HG02678 (cell line): Measurements from ENCODE around the gene LCNL1.
"Not testable (repeated sequence)": the region's sequence is repeated elsewhere in the genome, so short reads cannot be mapped to it uniquely, and the experiment has no call there.

ENCODE experiments used
- ATAC-seq: cut with Tn5 transposase; IDR thresholded peaks from one replicate; pipeline ENCODE4 v1.9.1; 2021; ENCODE audit warnings: mild to moderate bottlenecking, moderate library complexity; ENCODE audit not compliant: unreplicated experiment

Gene LCNL1

DNA sequence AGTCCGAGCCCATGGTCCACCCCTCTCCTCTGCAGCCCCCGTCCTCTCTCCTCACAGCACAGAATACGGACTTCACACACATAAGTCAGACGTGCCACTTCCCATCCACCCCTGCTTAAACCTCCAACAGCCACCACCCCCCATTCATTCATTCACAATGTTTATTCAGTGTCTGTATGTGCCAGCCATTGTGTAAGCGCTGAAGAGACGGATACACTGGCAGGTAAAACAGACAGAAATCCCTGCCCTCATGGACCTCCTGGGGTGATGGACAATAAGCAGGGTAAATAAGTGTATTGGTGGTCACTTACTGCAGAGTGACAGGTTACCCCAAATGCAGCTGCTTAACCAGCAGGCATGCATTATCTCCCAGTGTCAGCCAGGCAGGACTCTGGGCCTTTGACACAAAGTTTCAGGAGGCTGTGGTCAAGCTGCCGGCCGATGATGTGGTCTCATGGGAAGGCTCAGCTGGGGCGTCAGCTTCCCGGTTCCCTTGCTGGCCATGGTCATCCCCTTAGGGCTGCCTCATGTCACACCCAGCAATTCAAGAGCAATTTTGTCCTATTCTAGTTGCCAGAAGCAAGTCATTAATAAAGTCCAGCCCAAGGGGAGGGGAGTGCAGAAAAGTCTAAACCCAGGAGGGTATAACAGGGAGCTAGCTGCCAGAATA, 7.6 kb downstream of the LCNL1 start:
- no peak for ATAC-seq

DNA sequence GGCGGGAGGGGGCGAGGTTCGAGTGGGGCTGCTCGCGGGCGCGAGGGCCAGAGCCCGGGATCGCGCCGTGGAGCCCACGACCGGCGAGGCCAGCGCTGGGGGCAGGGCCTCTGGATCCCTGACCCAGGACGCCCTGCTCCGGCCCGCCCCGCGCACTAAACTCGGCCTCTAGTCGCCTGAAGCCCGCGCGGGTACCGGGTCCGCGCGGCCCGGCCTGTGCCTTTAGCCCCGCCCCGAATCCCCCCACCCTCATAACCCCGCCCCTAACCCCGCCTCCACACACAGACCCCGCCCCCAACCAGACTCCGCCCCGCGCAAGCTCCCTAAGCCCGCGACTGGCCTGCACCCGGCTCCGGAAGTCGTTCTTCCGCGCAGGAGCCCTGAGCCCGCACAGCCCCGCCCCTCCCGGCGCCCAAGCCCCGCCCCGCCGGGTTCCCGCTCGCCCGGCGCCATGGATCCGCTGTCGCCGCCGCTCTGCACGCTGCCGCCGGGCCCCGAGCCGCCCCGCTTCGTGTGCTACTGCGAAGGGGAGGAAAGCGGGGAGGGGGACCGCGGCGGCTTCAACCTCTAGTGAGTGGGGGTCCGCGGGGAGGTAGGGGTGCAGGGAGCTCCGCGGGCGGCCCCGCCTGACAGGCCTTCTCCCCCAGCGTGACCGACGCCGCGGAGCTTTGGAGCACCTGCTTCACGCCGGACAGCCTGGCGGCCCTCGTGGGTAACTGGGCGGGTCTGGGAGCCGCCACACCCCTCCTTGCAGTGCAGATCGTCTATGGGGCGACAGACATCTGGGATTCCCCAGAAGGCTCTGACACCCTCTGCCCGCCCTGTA, 9.4 kb downstream of the LCNL1 start, which contains the start of gene PAXX:
TSS of gene PAXX (plus strand) at position 430 of the 826 bp plus-strand sequence. CDS start at position 452, 22 bp downstream.
- peak; percentile 76 for ATAC-seq

DNA sequence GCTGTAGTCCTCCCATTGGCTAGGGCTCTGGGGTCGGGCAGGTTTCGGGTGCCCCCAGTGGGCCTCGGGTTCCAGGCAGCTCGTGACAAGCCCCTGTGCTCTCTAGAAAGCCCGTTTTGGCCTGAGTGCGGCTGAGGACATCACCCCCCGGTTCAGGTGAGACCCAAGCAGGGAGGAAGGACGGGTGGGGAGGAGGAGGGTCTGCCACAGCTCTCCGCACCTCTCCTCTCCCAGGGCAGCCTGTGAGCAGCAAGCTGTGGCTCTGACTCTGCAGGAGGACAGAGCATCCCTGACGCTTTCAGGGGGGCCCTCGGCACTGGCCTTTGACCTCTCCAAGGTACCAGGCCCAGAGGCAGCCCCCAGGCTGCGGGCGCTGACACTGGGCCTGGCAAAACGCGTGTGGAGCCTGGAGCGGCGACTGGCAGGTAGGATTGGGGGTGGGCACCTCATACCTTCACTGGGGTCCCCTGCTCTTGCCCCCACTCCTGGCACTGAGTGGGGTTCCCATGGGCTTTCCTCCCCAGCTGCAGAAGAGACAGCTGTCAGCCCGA, 10.1 kb downstream of the LCNL1 start:
- no peak for ATAC-seq

DNA sequence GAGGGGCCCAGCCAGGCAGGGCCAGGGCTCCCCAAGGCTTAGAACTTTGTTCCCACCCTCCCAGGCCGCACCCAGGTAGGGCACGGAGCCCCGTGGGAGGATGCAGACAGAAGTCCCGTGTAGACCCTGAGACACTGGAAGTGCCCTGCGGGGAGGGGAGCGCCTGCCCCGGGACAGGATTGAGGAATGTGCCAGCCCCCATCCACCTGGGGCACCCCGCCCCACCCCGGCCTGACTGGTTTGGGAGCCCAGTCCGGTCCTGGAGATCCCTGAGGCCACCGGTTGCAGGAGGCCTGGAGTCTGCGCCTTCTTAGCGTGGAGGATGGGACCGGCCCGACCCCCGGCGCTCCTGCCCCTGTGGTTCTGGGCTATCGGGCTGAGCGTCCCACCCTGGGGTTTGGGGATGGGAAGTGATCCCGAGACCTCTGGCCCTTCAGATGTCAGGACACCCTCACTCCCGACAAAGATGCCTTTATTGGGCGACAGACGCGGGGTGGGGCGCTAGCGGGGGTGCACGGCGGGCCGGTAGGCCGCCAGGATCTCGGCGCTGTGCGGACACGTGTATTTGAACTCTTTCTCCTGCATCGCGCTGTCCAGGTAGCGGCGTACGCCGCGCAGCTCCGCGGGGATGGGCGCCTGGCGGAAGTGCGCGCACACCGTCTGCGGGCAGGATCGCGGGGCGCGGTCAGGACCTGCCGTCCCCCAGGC, 11.5 kb downstream of the LCNL1 start:
- ATAC-seq: no peak

DNA sequence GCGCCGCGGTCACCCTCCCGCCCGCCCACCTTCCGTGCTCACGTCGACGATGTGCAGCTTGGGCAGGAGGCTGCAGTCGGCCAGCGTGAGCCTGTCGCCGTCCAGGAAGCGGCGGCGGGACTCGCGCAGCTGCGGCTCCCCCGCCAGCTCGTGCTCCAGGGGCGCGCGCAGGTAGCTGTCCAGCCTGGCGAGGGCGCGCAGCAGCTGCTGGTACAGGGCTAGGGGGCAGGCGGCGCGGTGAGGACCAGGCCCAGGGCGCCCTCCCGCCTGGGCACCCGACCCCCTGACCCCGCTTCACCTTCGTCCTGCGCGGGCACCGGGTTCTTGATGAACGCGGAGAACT, 12.1 kb downstream of the LCNL1 start:
- ATAC-seq: no peak

DNA sequence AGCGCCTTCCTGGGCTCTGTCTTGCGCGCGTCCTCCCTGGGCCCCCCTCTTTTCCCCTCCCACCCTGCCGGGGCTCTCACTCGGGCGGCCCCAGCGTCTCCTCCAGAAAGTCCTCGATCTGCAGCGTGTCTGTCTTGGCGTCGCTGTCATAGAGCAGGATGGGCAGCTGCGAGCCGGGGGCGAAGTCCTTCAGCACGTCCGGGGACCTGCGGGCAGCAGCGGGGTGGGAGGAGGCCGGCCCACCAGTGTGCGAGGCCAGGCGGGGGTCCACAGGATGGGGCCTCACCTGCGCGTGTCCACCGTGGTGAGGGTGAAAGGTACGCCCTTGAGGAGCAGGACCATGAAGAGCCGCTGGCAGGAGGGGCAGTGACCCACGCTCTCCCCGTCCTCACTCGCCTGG, 12.6 kb downstream of the LCNL1 start:
- ATAC-seq: no peak

DNA sequence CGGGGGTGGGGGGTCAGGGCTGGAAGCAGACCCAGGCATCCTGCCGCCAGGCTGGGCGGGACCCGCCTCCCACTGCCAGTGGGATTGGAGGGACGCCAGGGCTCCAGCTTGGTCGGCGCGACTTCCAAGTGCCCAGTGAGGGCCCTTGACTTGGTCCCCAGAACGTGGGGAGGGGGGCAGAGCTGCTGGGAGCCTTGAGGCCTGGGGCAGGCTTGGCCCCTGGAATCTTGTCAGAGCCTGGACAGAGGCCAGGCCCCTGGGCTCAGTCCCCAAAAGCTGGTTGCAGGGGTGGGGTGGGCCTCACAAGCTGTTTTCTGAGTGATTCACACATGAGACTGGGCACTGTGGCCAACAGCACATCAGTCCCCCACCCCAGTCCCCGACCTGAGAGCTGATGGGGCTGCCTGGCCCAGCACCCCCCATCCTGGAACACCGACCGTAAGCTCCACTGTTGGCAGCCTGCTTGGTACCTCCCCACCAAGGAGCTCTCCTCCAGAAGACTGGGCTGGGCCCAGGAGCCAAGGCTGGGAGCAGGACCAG, 13.0 kb downstream of the LCNL1 start:
- ATAC-seq: no peak

DNA sequence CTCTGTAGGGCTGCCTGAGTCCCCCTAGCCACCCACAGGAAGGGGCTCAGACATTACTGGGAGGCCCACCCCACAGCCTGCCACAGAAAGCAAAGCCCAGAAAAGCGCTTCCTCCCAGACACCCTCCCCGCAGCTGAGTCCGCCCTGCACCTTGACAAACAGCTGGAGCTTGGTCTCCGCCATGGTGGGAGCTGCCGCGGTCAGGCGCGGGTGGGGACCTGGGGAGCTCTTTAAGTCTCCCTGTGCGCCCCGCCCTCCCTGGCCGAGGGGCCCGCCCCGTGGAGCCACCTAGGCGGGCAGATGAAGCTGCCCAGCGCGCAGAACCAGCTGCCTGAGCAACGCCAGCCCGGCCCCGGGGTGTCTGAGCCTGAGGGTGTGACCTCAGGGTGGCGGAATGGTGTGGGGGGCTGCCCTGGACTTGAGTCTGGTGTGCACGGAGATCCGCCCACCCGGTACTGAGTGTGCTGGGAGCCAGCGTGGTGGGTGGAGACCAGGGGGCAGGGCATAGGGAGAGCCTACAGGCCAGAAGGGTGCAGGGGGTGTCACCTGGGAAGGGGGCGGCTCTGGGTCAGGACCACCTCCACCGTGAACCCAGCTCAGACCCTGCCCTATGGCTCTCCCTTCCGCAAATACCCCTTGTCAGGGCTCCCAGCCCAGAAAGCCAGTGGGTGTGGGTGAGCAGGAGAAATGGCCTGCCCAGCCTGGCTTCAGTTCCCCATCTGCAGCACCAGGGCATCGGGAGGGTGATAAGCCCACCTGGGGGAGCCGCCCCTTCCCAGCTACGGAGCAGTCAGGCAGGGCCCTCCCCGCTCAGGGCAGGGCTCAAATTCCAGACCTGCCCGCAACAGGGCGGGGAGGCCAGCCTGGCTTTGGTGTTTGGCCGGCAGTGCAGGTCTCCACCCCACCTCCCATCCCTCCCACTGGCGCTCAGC, 13.8 kb downstream of the LCNL1 start, which contains the start of gene CLIC3:
TSS of gene CLIC3 (minus strand) at position 208 of the 932 bp plus-strand sequence. CDS start at position 183, 25 bp downstream.
- ATAC-seq: no peak

DNA sequence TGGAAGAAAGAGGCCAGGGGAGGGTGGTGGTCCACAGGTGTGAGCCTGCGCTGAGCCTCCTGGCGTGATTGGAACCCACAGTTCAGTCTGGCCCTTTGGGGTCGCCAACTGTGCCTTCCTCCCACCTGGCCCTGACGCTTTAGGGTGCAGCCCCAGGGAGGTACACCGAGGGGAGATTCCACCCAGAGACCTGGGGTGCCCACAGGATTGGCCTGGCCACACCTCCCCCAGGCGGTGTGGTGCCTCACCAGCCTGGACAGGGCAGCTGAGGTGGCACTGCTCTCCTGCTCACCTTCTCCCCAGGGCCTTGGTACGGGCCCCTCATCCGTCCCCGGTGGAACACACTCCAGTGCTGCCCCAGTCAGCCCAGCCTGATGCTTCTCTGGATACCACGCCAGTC, 14.6 kb downstream of the LCNL1 start:
- ATAC-seq: no peak

DNA sequence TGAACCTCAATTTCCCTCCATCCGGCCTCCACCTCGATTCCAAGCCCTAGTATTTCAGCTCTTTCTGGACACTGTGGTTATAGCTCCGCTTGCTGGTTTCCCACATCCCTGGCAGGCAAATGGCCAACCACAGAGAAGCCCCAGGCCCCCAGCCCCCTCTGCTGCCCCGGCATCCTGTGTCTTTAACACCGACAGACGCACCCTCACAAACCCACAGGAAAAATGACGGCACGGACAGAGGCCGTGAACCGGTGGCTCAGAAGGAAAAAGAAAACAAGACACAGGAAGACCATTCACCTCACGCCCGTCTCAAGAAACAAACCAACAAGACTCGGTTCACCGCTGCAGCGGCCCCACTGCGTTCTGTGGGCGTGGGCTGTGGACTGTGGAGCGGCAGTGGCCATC, 15.0 kb downstream of the LCNL1 start:
- no peak for ATAC-seq

DNA sequence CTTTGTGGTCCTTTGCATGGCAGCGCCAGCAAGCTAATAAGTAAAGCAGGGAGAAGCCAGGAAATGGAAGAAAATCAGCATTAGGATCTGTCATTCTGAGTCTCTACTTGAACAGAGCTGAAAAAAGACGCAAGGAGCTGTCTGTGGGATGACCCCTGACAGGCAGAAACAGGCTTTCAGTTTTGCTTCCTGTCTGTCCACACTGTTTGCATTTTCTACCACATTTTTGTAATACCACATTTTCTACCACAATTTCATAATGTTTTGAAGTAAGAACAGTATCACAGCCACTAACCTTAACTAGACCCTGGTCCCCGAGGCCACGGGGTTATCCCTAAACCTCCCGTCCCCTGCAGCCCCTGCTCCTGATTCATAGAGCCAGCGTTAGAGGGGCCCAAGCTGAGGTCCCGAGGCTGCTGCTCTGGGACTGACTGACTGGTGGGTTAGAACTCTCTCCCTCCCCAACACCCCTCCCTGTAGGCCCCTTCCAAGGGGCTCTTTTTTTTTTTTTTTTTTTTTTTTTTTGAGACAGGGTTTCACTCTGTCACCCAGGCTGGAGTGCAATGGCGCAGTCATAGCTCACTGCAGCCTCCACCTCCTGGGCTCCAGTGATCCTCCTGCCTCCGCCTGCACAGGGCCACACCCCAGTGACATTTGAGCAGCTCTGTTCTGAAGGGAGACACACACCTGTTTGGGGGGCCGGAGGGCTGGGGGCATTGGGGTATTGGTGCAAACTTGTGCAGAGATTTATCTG, 17.6 kb downstream of the LCNL1 start:
- ATAC-seq: peak; percentile 75

DNA sequence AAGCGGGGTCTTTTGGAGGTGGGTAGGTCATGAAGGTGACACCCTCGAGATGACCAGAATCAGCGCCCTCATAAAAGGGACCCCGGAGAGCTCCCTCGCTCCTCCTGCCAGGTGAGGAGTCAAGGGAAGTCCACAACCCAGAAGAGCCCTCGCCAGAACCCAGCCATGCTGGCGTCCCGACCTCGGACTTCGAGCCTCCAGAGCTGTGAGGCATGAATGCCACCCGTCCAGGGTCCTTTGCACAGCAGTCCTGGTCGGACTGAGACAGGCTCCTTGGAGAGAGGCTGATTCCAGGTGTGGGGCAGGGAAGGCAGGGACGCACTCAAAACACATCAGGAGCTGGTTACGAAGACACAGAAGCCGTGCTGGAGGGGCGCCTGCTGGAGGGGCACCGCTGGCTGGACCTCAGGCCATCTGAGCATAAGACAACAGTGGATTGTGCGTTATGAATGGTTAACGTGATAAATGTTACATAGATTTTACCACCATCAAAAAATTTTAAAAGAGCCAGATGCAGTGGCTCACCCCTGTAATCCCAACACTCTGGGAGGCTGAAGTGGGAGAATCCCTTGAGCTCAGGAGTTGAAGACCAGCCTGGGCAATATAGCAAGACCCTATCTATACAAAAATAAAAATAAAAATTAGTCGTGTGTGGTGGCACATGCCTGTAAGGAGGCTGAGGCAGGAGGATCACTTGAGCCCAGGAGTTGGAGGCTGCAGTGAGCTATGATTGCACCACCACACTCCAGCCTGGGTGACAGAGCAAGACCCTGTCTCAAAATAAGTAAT, 19.3 kb downstream of the LCNL1 start:
- ATAC-seq: no peak

DNA sequence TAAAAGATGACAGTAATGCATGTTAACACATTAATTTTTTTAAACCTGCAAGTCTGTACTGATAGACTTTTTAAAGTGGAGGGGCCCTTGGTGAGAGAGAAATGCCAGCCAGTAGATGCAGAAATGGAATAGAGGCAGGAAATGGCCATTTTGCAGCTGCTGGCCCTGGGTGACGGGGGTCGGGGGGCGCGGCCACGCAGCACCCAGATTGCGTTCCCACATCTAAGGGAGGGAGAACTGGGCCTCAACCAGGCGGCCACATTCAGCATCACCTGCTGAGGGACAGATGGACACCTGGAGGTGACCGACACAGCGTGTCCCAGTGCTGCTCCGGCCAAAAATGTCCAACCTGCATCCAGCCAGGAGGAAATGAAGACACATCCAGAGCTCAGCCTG, 19.9 kb downstream of the LCNL1 start:
- ATAC-seq: no peak

DNA sequence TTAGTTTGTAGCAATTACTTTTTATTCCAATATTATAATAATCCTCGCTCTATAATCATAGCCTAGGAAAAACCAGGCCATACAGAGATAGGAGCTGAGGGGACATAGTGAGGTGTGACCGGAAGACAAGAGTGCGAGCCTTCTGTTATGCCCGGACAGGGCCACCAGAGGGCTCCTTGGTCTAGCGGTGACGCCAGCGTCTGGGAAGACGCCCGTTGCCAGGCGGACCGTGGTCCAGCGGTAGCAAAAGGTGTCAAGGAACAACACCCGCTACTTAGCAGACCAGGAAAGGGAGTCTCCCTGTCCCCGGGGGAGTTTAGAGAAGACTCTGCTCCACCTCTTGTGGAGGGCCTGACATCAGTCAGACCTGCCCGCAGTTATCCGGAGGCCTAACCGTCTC, 21.5 kb downstream of the LCNL1 start:
- ATAC-seq: not testable (repeated sequence)

DNA sequence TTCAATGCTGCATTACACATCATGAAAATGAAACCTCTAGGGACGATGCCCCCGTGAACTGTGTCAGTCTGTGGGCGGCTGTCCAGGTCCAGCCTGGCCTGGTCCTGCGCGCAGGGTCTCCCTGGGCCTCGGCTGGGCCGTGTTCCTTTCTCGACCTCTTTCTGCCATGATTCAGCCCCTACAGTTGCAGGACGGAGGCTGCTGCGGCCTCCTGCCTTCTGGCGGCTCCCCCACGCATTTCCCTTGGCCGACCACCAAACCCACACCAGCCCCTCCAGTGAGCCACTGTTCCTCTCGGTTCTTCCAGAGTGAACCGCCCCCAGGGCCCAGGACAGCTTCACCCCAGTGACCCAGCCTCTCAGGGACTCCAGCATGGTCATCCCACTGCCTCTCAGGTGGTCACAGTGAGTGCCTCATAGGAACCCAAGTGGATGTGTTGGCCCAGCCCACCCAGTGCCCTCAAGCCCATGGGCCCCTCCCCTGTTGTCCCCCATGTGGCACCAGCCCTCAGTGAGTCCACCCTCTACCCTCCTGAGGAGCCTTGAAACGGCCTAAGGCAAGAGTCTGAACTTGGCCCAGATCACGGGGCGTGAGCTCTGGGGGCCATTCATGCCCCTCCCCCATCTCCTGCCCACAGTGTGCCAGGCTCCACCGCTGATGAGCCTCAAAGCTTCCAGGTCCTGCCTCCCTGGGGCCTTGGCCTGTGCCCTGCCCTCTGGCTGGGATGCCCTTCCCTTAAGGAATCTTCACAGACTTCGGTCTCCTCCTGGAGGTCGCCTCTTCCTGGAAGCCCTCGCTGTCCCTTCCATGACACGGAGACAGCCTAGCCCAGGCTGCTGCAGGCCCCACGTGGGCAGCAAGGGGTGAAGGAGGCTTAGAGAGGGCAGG, 23.6 kb downstream of the LCNL1 start:
- ATAC-seq: no peak

DNA sequence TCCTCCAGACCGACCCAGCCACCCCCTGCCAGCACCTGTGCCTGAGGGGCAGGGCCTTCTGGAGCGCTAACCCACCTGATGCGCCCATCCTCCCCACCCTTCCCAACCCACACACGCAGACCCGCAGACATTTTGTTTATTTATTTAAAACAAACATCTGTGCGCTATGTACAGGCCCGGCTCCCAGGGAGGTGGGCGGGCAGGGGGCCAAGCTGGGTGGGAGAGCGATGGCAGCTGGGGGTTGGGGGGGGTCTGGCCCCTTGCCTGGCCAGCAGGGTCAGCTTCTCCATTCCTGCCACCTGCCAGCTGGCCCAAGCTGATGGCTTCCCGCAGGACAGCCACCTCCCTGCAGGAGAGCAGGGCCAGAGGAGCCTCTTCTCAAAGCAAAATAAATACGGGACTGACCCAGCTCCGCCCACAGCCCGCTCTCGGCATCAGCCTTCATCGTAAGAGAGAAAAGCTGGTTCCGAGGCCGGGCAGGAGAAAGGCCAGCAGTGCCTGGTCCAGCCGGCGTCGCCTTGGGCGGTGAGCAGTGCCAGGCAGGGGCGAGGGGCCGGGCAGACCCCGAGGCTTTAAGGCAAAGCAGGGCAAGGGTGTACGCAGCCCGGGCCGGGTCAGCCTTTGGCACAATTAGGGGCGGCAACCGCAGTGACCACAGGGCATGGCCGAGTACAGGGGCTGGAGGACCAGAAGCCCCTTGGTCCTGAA, 24.5 kb downstream of the LCNL1 start:
- no peak for ATAC-seq

DNA sequence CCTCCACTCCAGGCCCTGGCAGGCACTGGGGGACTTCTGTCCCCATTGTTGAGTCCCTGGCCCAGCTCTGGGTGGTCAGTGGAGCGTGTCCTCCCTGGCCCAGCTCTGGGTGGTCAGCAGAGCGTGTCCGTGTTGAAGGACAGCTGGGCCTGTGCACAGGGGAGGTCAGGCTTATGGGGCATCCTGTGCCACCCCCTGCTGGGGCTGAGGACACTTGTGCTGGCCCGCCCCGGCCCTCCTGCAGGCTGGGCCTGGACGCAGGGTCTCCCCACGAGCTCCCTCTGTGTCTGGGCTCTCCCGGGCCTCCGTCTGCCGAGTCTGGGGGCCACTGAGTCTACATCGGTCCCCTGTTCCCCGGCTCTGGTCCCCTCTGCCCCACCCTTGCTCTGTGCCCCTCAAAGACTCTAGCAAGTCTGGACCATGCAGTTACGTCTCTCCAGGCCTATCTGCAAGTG, 25.1 kb downstream of the LCNL1 start:
- ATAC-seq: no peak
